Activated gamma-delta T cell treated with anti-CD3 and anti-CD28 coated beads, Interleukin-2, amount 50 U/mL, for 16 hours (primary cell): ENCODE results near the gene ROGDI.

ENCODE experiments used
- DNase-seq: peaks from one replicate; pipeline ENCODE4 v3.0.0-alpha.2; 2020; ENCODE audit warnings: low read depth

Gene ROGDI

GRCh38 chr16:4766875-4767628, 35.4 kb downstream of the ROGDI start, which contains the start of gene ZNF500:
TSS of gene ZNF500 (minus strand) at chr16:4767162. CDS start at chr16:4765978, 1,184 bp downstream.
- DNase-seq: peak; percentile 96

GRCh38 chr16:4765511-4766474, 36.6 kb downstream of the ROGDI start:
- no peak for DNase-seq

- no peak for DNase-seq
Observed at GRCh38 chr16:4763791-4764190, 38.6 kb downstream of the ROGDI start.

GRCh38 chr16:4762205-4762604, 40.2 kb downstream of the ROGDI start:
- no peak for DNase-seq

GRCh38 chr16:4760221-4760910, 42.1 kb downstream of the ROGDI start:
- DNase-seq: no peak

- DNase-seq: no peak
Observed at GRCh38 chr16:4755687-4756086, 46.7 kb downstream of the ROGDI start.

- DNase-seq: no peak
Observed at GRCh38 chr16:4754865-4755264, 47.6 kb downstream of the ROGDI start.

GRCh38 chr16:4753227-4753626, 49.2 kb downstream of the ROGDI start:
- no peak for DNase-seq

- DNase-seq: no peak
Observed at GRCh38 chr16:4752351-4753100, 49.9 kb downstream of the ROGDI start.

- DNase-seq: no peak
Observed at GRCh38 chr16:4750896-4751295, 51.5 kb downstream of the ROGDI start.

GRCh38 chr16:4749700-4750257, 52.7 kb downstream of the ROGDI start:
- DNase-seq: no peak

- DNase-seq: no peak
Observed at GRCh38 chr16:4748682-4749411, 53.6 kb downstream of the ROGDI start.

GRCh38 chr16:4747906-4748681, 54.3 kb downstream of the ROGDI start:
- no peak for DNase-seq

GRCh38 chr16:4746991-4747574, 55.4 kb downstream of the ROGDI start:
- no peak for DNase-seq
